HepG2 (cell line): ENCODE measurements around the gene MBLAC1. TPM values are rescaled to one million over a fixed set of nuclear protein-coding genes. Genes with fewer than 3 reads are reported as not detected.

ENCODE experiments used
- AGO1 ChIP-seq: fragments of 200-400 bp; formaldehyde crosslinking; IDR thresholded peaks from 2 replicates; pipeline ENCODE4 v1.6.1; 2017; ENCODE audit warnings: mild to moderate bottlenecking, low read depth, low read length, moderate library complexity; ENCODE audit not compliant: poor library complexity, severe bottlenecking
- CEBPZ ChIP-seq: IDR thresholded peaks from 2 replicates; pipeline ENCODE4 v1.6.1; 2012; ENCODE audit warnings: low read length, improper control_type of control experiment
- GABPA ChIP-seq, 2 experiments: IDR thresholded peaks; 2 replicates each; pipeline ENCODE4 v1.6.1; 2011 to 2016; ENCODE audit warnings: low read depth in 2 of 2, low read length in 1 of 2, missing biosample characterization in 1 of 2, missing genetic modification characterization in 1 of 2
- GTF3A ChIP-seq: sonication (generic); formaldehyde crosslinking; conservative IDR thresholded peaks from 2 replicates; pipeline ENCODE4 v1.4.0; 2020; ENCODE audit warnings: mild to moderate bottlenecking, missing genetic modification reagents
- HNRNPH1 ChIP-seq: fragments of 200-400 bp; formaldehyde crosslinking; optimal IDR thresholded peaks from 2 replicates; pipeline ENCODE3; 2017; ENCODE audit warnings: mild to moderate bottlenecking, low read depth, low read length
- LBX2 ChIP-seq: sonication (generic); formaldehyde crosslinking; IDR thresholded peaks from 2 replicates; pipeline ENCODE4 v1.5.0; 2020; ENCODE audit warnings: missing genetic modification reagents, mild to moderate bottlenecking, borderline replicate concordance
- MAZ ChIP-seq, 2 experiments: sonication (generic) in 1 of 2; formaldehyde crosslinking in 1 of 2; IDR thresholded peaks; 2 replicates each; pipeline versions ENCODE4 v1.5.0 to v1.6.1; 2012 to 2020; ENCODE audit warnings: low read depth in 2 of 2, mild to moderate bottlenecking in 2 of 2, borderline replicate concordance in 1 of 2, improper control_type of control experiment in 1 of 2, low read length in 1 of 2, missing genetic modification reagents in 1 of 2, moderate library complexity in 1 of 2
- NFIC ChIP-seq: IDR thresholded peaks from 2 replicates; pipeline ENCODE4 v1.6.1; 2012; ENCODE audit warnings: mild to moderate bottlenecking, low read length, inconsistent platforms
- PAXIP1 ChIP-seq: sonication (generic); formaldehyde crosslinking; conservative IDR thresholded peaks from 2 replicates; pipeline ENCODE4 v1.4.0; 2020; ENCODE audit warnings: mild to moderate bottlenecking, missing genetic modification reagents, moderate library complexity
- PPARG ChIP-seq: conservative IDR thresholded peaks from 2 replicates; pipeline ENCODE4 v1.6.1; 2016; ENCODE audit warnings: missing biosample characterization, missing genetic modification reagents
- REL ChIP-seq: sonication (generic); formaldehyde crosslinking; conservative IDR thresholded peaks from 2 replicates; pipeline ENCODE4 v1.8.0; 2022; ENCODE audit warnings: mild to moderate bottlenecking, missing genetic modification reagents, moderate library complexity
- SMAD9 ChIP-seq: sonication (generic); formaldehyde crosslinking; IDR thresholded peaks from 2 replicates; pipeline ENCODE4 v1.5.1; 2020; ENCODE audit warnings: mild to moderate bottlenecking, missing genetic modification reagents
- ZC3H4 ChIP-seq: sonication (generic); formaldehyde crosslinking; IDR thresholded peaks from 2 replicates; pipeline ENCODE4 v1.4.0; 2020; ENCODE audit warnings: missing genetic modification reagents, borderline replicate concordance
- ZFP91 ChIP-seq: sonication (generic); formaldehyde crosslinking; IDR thresholded peaks from 2 replicates; pipeline ENCODE4 v1.9.0; 2022; ENCODE audit warnings: missing genetic modification reagents, mild to moderate bottlenecking, borderline replicate concordance
- ZMYM3 ChIP-seq: sonication (generic); formaldehyde crosslinking; IDR thresholded peaks from 2 replicates; pipeline ENCODE4 v1.5.1; 2020; ENCODE audit warnings: mild to moderate bottlenecking, missing genetic modification reagents
- ZNF274 ChIP-seq: sonication (generic); formaldehyde crosslinking; IDR thresholded peaks from 2 replicates; pipeline ENCODE4 v1.5.1; 2020; ENCODE audit warnings: mild to moderate bottlenecking, missing genetic modification reagents
- ZNF816 ChIP-seq: sonication (generic); formaldehyde crosslinking; IDR thresholded peaks from 2 replicates; pipeline ENCODE4 v1.8.0; 2022; ENCODE audit warnings: missing genetic modification reagents, mild to moderate bottlenecking, borderline replicate concordance
- ZSCAN12 ChIP-seq: sonication (generic); formaldehyde crosslinking; IDR thresholded peaks from 2 replicates; pipeline ENCODE4 v1.9.0; 2021; ENCODE audit warnings: mild to moderate bottlenecking, missing genetic modification reagents
- polyA plus RNA-seq, 8 experiments: library from polyadenylated mRNA; depleted of rRNA in 3 of 8; stranded (reverse) in 7 of 8; unstranded in 1 of 8; fragments of >200 nt; fragmentation: Illumina TruSeq in 4 of 8; extraction: Trizol in 4 of 8; gene quantifications; 2 replicates each; pipeline versions ENCODE4 v1.2.1 to v1.2.3, GENCODE V29; 2011 to 2016; ENCODE audit warnings: low read depth in 4 of 8, missing spikeins in 1 of 8, mixed read lengths in 1 of 8; ENCODE audit not compliant: insufficient read depth in 1 of 8
- total RNA-seq, 5 experiments: library from RNA; depleted of rRNA; stranded (reverse); fragments of >200 nt; fragmentation: Illumina TruSeq; extraction: Trizol; gene quantifications; 2 replicates each; pipeline ENCODE4 v1.2.3, GENCODE V29; 2016; ENCODE audit warnings: low read depth in 1 of 5

The MBLAC1 gene
- total and polyA plus RNA-seq, 2 of the 13 experiments (the other 11 are each of a cell fraction or from before 2014, with no cell fraction given): 0.79 to 2.1 TPM

GRCh38 chr7:100101016-100101862 lies 25.5 kb upstream of the MBLAC1 start, which contains the start of the genes AP4M1 and MCM7 (continued):
- TF ChIP-seq MAZ (IDR thresholded peaks at IDR 0.05; ENCODE audit: borderline replicate concordance, low read depth, low read length) (peak; percentile 89; the same call in 1 of the 2 replicates), MAZ (CRISPR knock-in tag; IDR thresholded peaks at IDR 0.05; ENCODE audit: low read depth) (peak; percentile 80; the same call in 1 of the 2 replicates), SMAD9 (CRISPR knock-in tag) (peak; percentile 77; the same call in 1 of the 2 replicates), HNRNPH1 (no peak), ZSCAN12 (CRISPR knock-in tag) (no peak), ZC3H4 (CRISPR knock-in tag) (no peak), CEBPZ (no peak), GTF3A (CRISPR knock-in tag) (no peak), ZNF274 (CRISPR knock-in tag) (peak; percentile 81), PPARG (CRISPR knock-in tag) (no peak), ZFP91 (CRISPR knock-in tag) (peak; percentile 100), PAXIP1 (CRISPR knock-in tag) (no peak), AGO1 (peak; percentile 26), REL (CRISPR knock-in tag) (peak; percentile 72), ZNF816 (peak; percentile 54; the same call in 1 of the 2 replicates), ZMYM3 (peak; percentile 10; the same call in 1 of the 2 replicates), NFIC (no peak), GABPA (IDR thresholded peaks at IDR 0.05; ENCODE audit: low read depth, low read length) (peak; percentile 43), GABPA (CRISPR knock-in tag; IDR thresholded peaks at IDR 0.05; ENCODE audit: low read depth) (peak; percentile 76), LBX2 (0 out of 2 replicates have a peak, but pooled peaks have one; percentile 29)
